Fibroblast of lung (primary cell): ENCODE measurements around the gene CLMN. TPM values are rescaled to one million over a fixed set of nuclear protein-coding genes. Genes with fewer than 3 reads are reported as not detected.

Source experiments
- DNase-seq, 2 donors: peaks; one replicate each; pipeline versions ENCODE4 v3.0.0 to v3.0.0-alpha.2; 2010; ENCODE audit warnings: low read depth in 2 of 2
- H2AFZ ChIP-seq: 2 replicates; pipeline ENCODE4 v1.5.1; 2012; ENCODE audit warnings: low read length, control low read depth, inconsistent platforms
- H3K27ac ChIP-seq: 2 replicates; pipeline ENCODE4 v1.5.1; 2011; ENCODE audit warnings: low read length, control low read depth; ENCODE audit not compliant: insufficient read depth
- H3K27me3 ChIP-seq: 2 replicates; pipeline ENCODE4 v1.5.1; 2011; ENCODE audit warnings: mild to moderate bottlenecking, low read length; ENCODE audit not compliant: control insufficient read depth, insufficient read depth
- H3K36me3 ChIP-seq: 2 replicates; pipeline ENCODE4 v1.5.1; 2011; ENCODE audit warnings: low read length; ENCODE audit not compliant: control insufficient read depth, insufficient read depth
- H3K4me1 ChIP-seq: 2 replicates; pipeline ENCODE4 v1.5.1; 2011; ENCODE audit warnings: low read length; ENCODE audit not compliant: control insufficient read depth, insufficient read depth; ENCODE audit errors: extremely low read depth
- H3K4me2 ChIP-seq: 2 replicates; pipeline ENCODE4 v1.5.1; 2011; ENCODE audit warnings: low read length, control low read depth; ENCODE audit not compliant: insufficient read depth; ENCODE audit errors: extremely low read depth
- H3K4me3 ChIP-seq, 4 experiments: fragments of 200-600 bp in 1 of 4; sonication (generic) in 1 of 4; replicated peaks in 1 of 4; 2 replicates each; pipeline ENCODE4 v1.5.1; 2011 to 2016; ENCODE audit warnings: low read length in 4 of 4, low read depth in 3 of 4, mild to moderate bottlenecking in 3 of 4, control low read depth in 2 of 4, inconsistent platforms in 1 of 4, mixed read lengths in 1 of 4; ENCODE audit not compliant: insufficient read depth in 1 of 4; ENCODE audit errors: control extremely low read depth in 1 of 4
- H3K79me2 ChIP-seq: 2 replicates; pipeline ENCODE4 v1.5.1; 2012; ENCODE audit warnings: mild to moderate bottlenecking, low read length, inconsistent platforms; ENCODE audit not compliant: control insufficient read depth, insufficient read depth
- H3K9ac ChIP-seq: 2 replicates; pipeline ENCODE4 v1.5.1; 2011; ENCODE audit warnings: mild to moderate bottlenecking, low read length, control low read depth; ENCODE audit not compliant: insufficient read depth
- H3K9me3 ChIP-seq: 2 replicates; pipeline ENCODE4 v1.5.1; 2012; ENCODE audit warnings: low read depth, low read length; ENCODE audit not compliant: control insufficient read depth, insufficient read depth
- H4K20me1 ChIP-seq: 2 replicates; pipeline ENCODE4 v1.5.1; 2011; ENCODE audit warnings: low read length; ENCODE audit not compliant: control insufficient read depth, insufficient read depth; ENCODE audit errors: extremely low read depth
- CTCF ChIP-seq, 2 donors: IDR thresholded peaks in 1 of 2; conservative IDR thresholded peaks in 1 of 2; 1 replicate in 1 of 2; 2 replicates in 1 of 2; pipeline ENCODE4 v1.5.1; 2011 to 2012; ENCODE audit warnings: low read length in 2 of 2, control low read depth in 1 of 2, inconsistent platforms in 1 of 2, low read depth in 1 of 2, mild to moderate bottlenecking in 1 of 2
- EZH2 ChIP-seq: IDR thresholded peaks from 2 replicates; pipeline ENCODE4 v1.5.1; 2012; ENCODE audit warnings: low read length, control low read depth, mild to moderate bottlenecking; ENCODE audit errors: missing control alignments
- polyA plus RNA-seq, 2 donors: library from polyadenylated mRNA; depleted of rRNA in 1 of 2; stranded (reverse) in 1 of 2; unstranded in 1 of 2; fragments of >200 nt; gene quantifications; 2 replicates each; pipeline ENCODE4 v1.2.1, GENCODE V29; 2011 to 2012; ENCODE audit warnings: missing spikeins in 1 of 2
- total RNA-seq: library from RNA; depleted of rRNA; stranded (reverse); fragments of >200 nt; gene quantifications from 2 replicates; pipeline ENCODE4 v1.2.1, GENCODE V29; 2014

Gene CLMN
- total and polyA plus RNA-seq, 2 donors (not counting 1 experiment from before 2014, with no cell fraction given) = 0.83 to 2.7 TPM

DNA sequence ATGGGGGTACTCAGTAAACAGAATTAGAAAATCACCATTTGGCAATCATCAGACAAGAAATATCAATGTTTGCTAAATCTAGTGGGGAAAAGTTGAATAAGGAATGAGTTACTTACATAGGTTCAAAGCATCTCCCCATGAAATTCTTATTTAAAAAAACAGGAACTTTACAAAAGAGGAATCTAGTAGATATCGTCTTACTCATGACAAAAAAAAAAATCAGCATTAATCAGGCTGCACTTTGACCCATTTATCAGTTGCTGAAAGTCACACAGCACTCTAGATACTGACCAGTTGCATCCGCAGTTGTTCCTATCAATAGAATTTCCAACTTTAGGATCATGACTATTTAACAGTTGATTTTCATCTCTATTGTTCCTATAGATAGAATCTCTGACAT is 156.6 kb downstream of the CLMN start:
- H3K4me2 ChIP-seq = no peak overlapping the region
- H3K36me3 ChIP-seq = no peaks in the 10 kb centered on the region
- H3K9me3 ChIP-seq = no peaks in the 10 kb centered on the region
- H3K27ac ChIP-seq = no peak overlapping the region
- H4K20me1 ChIP-seq = no peaks in the 10 kb centered on the region
- H3K4me1 ChIP-seq = no peaks in the 10 kb centered on the region
- H3K4me3 ChIP-seq = no peak overlapping the region
- DNase-seq = no peak
- H3K79me2 ChIP-seq = no peaks in the 10 kb centered on the region
- TF ChIP-seq EZH2 (no peak), CTCF (conservative IDR thresholded peaks at IDR 0.05 in 1 of 2, IDR thresholded peaks at IDR 0.05 in 1 of 2; ENCODE audit: low read depth in 1 of 2, low read length in 2 of 2) (no peak)
- no peak overlapping the region for H3K9ac ChIP-seq
- H3K27me3 ChIP-seq = no peaks in the 10 kb centered on the region
- H2AFZ ChIP-seq = no peak overlapping the region

- Histone ChIP-seq H3K4me1 (no peaks in the 10 kb centered on the region), H3K27ac (no peak overlapping the region), H3K79me2 (no peaks in the 10 kb centered on the region), H4K20me1 (no peaks in the 10 kb centered on the region), H2AFZ (no peak overlapping the region), H3K36me3 (no peaks in the 10 kb centered on the region), H3K27me3 (no peaks in the 10 kb centered on the region), H3K4me3 (no peak overlapping the region), H3K4me2 (no peak overlapping the region), H3K9me3 (no peaks in the 10 kb centered on the region), H3K9ac (no peak overlapping the region)
- TF ChIP-seq EZH2 (no peak), CTCF (conservative IDR thresholded peaks at IDR 0.05 in 1 of 2, IDR thresholded peaks at IDR 0.05 in 1 of 2; ENCODE audit: low read depth in 1 of 2, low read length in 2 of 2) (no peak)
- no peak for DNase-seq
These were observed 157.1 kb downstream of the CLMN start for GRCh38 chr14:95162641-95163040.

DNA sequence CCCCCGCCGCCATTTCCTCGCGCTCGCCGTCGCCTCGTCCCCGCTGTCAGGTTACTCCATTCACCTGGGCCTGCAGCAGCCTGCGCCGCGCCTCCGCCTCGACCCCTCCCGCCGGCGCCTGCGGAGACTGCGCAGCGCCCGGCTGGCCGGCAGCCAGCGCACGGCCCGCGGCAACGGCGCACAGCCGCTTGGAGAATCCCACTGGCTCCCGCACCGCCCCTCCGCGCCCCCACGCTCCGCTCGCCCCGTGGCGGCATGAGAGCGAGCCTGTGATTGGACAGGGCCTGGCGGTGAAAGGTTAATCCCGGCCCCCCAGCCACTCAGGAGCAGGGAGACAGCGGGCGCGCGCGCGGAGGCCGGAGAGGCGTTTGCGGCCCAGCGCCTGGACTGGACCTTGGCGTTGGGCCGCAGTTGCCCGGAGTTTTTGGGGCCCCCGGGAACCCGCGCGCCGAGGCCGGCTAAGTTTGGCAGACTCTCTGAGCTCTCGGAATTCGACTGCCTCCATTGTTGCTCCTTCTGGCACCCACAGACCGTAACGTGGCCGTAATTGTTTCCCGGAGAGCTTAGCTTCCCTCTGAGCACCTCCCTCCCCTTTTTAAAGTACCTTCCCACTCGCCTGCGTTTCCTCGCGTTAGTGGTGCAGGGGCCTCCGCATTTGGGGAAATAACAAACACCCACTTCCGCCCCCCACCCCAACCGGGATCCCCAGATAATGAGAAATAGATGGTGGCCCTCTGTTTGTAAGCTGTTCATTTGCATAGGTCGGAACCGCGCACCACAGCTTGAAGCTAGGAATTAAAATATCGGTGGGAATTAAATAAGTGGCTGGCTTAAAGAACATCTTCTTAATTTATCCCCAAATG is 162.2 kb downstream of the CLMN start, which contains the start of gene DICER1:
Gene DICER1, minus strand, starts transcription at position 203 of the 863 bp plus-strand sequence. CDS start 24,071 bp downstream, outside the sequence.
- Histone ChIP-seq H3K9ac (peak within 1 kb of the TSS; percentile 88), H3K79me2 (peaks cover 43% of the 10 kb centered on the region), H3K4me3 (peak within 1 kb of the TSS; percentile 69 to 88 (median 78)), H3K4me2 (peak within 1 kb of the TSS; percentile 89), H3K36me3 (no peaks in the 10 kb centered on the region), H3K9me3 (no peaks in the 10 kb centered on the region), H2AFZ (peak within 1 kb of the TSS; percentile 96), H3K27ac (peak within 1 kb of the TSS; percentile 92), H3K27me3 (no peaks in the 10 kb centered on the region), H3K4me1 (no peaks in the 10 kb centered on the region), H4K20me1 (no peaks in the 10 kb centered on the region)
- TF ChIP-seq CTCF (conservative IDR thresholded peaks at IDR 0.05 in 1 of 2, IDR thresholded peaks at IDR 0.05 in 1 of 2; ENCODE audit: low read depth in 1 of 2, low read length in 2 of 2) = no peak
- no peak for TF ChIP-seq EZH2
- DNase-seq = peak; percentile 89 to 93
